ENCODE data around the gene RMI2.
A peak's percentile ranks its signal among the peaks of the same experiment; 100 is the strongest.

The RMI2 gene

GRCh38 chr16:11386791-11387546 is 41.7 kb downstream of the RMI2 start:
- DNase-seq: peak; percentile 54

GRCh38 chr16:11389083-11389482 is 43.8 kb downstream of the RMI2 start:
- DNase-seq: no peak

DNA sequence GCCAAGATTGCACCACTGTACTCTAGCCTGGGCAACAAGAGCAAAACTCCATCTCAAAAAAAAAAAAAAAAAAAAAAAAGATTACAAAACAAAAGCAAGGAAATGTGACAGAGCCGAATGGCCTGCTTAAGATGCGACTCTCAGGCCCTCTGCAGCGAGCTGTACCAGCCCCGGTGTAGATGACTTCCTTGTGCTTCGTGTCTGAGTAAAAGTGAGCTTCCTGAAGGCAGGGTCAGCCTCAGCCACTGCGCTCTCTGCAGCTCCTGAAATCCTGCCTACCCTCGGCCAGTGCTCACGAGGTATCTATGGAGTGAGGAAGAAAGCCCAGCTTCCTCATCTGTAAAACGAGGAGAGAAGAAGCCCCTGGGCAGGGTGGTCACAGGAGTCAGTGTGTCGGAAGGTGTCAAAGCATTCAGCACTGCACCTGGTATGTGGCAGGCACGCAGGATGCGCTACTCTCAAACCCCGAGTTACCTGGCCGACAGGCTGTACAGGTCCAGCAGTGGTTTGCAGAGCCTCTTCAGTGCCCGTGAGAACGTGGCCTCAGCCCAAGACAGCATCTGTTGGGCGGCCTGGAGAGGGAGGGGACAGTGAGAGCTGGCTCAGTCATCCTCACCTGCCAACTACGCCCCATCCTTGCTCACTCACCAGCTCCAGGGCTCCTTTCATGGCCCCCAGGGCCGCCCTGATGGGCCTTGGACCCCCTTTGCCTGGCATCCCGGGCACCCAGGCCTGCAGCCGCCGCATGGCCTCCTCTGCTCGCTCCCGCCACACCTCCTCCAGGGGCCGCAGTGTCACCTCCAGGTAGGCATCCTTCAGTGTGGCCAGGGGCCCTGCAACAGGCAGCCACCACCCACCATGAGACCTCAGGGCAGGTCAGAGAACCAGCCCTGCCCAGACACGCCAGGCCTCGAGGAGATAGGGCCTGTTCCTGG is 44.6 kb downstream of the RMI2 start:
- DNase-seq: no peak

DNA sequence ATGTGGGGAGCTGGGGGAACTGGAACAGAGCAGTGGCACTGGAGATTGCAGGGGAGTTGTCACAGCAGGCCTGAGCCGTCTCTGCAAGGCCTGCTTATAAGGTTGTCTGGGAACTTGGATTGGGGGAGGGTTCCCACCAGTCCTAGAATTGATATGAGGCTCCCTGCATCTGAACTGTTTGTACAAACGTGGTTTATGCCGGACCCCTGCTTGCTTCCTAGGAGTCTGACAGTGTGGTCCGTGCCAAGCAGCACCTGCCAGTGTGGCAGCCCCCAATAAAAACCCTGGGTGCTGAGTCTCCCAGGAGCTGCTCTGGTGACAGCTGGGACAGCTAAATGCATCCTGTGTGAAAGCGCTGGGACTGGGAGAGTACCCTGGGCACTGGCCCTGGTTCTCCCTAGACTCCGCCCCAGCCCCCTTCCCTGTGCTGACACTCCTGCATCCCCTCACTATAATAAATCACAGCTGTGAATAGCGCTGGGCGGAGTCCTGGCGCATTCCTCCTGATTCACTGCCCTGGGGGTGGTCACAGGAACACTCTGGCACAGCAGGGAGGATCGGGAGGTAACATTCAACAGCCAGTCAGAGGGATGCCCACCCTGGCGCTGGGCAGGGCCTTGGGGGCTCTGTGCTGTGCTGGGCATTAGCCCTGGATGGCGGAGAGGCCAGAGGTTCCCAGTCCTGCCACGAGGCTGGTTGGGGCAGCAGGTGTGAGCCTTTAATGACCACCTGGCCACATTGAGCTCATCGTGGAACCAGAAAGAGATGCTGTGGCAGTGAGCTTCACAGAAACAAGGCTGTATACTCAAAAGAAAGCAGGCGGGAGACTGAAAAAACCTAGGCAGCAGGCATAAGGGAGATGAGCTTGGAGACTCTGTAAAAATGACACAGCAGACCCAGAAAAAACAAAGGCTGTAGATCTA is 45.6 kb downstream of the RMI2 start:
- no peak for DNase-seq

- DNase-seq: no peak
Measured at GRCh38 chr16:11391576-11391975, 46.3 kb downstream of the RMI2 start.

DNA sequence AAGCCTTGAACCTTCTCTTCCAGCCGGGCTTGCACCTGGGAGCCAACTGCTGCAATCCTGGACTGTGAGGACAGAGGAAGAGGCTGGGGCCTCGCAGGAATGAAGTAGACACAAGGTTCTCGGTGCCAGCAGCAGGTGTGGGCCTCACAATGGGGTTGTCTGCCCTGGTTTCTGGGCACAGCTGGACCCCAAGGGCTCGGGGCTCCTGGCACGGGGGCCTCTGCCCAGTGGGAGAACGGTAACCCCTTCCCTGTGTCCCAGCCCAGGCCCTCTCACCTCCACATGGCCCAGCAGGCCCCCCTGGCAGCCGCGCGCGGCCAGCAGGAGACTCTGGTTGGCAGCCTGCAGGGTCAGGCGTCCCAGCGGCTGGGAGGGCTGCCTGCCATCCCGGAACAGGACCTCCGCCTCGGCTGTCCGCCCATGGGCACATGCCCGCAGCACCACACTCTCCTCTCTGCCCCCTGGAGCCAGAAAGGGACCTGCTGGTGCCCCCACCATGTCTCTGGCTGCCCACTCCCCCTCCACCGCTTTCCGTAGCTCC is 46.9 kb downstream of the RMI2 start:
- no peak for DNase-seq

DNA sequence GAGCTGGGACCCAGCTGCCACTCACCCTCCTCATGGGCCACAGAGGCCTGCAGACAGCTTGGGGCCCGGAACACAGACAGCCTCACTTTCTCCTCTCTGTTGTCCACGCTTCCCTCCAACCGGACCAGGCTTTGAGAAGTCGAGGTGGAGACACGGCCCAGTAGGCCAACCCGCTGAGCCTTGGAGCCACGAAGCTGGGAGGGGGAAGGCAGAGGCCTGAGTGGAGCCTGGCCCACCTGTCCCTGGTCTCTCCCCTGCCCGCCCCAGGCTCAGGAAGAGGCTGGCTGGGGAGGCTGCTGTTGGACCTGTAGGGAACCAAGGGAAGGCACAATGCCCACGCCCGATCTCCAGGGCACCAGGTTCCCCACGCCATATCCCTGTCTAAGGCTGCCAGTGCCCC is 48.1 kb downstream of the RMI2 start:
- DNase-seq: no peak

DNA sequence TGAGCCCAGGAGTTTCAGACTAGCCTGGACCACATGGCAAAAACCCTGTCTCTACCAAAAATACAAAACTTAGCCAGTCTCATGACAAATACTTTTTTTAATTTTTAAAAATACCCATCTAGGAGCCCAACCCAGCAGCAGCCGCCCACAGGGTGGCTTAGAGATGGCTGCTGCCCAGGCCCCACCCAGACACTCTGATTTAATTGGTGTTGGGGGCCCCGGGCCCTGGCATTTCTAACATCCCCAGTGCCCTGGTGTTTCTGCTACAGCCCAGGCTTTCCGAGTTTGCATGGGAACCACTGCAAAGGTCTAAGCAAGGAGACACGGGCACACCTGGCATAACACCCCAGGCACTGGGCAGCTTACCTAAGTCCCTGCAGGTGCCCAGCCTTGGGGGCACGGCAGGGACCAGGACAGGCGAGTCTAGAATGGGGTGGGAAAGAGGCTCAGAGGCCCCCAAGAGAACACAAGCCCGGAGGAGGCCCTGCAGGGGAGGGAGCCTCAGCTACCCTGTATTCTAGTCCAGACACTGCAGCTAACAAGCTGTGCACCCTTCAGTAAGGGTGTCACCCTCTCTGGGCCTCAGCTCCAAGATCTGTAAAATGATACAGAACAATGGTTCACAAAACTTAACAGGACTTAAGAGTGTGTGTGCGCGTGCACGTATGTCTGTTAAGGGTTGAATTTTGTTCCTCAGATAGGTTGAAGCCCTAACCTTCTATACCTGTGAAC is 48.8 kb downstream of the RMI2 start:
- DNase-seq: no peak

- DNase-seq: no peak
Measured at GRCh38 chr16:11394593-11394960, 49.3 kb downstream of the RMI2 start.

GRCh38 chr16:11395008-11395948 is 50.0 kb downstream of the RMI2 start:
- DNase-seq: peak; percentile 9

GRCh38 chr16:11395949-11396240 is 50.6 kb downstream of the RMI2 start:
- DNase-seq: no peak

DNA sequence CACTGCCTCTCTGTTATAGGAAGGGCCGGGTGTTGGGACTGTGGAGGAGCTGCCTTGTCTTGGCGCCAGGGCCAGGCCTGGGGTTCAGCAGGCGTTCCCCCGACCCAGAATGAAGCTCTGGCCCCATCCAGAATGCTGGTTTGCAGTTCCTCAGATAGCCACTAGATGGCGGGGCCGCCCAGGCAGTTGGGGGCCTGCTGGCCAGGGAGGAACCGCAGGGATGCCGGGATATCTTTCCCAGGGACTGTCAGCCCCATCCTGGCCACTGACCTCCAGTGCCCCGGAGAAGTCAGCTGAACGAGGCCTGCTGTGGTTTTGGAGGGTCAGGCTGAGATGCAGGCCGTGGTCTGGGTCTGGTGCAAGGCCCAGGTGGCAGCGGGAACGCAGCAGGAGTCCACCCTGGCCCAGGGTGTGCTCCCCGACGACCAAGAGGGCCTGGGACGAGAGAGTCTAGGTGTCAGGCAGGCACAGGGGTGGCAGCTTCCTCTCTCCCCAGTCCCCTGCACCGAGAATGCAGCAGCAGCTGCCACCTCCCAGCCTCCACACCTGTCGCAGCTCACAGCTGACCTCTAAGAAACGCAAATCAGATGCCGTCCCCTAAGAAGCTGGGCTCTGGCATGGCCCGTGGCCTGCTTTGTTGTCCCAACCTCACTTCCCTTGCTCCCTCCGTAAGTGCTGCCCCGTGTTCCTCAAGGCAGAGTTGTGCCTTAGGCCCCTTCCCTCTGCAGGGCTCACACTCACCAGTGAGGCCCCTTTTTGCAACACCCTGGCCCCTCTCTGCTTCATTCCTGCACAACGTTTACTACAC is 51.2 kb downstream of the RMI2 start:
- DNase-seq: peak; percentile 74

DNA sequence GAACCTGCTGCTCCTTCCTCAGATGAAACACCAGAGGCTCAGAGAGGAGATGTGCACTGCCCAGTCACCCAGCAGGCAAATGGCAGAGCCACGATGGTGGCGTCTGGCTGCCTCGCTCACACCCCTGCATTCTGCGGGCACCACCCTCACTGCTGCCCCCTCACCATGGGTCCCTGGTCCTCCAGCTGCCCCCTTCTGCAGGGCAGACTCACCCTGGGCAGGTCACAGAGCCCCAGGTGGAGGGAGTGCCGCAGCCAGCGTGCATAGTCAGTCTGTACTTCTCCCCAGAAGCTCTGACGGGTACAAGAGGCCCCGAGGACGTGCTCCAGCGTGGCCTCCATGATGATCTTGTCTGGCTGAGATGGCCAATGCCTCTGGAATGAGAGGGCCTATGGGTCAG is 52.9 kb downstream of the RMI2 start:
- DNase-seq: no peak

DNA sequence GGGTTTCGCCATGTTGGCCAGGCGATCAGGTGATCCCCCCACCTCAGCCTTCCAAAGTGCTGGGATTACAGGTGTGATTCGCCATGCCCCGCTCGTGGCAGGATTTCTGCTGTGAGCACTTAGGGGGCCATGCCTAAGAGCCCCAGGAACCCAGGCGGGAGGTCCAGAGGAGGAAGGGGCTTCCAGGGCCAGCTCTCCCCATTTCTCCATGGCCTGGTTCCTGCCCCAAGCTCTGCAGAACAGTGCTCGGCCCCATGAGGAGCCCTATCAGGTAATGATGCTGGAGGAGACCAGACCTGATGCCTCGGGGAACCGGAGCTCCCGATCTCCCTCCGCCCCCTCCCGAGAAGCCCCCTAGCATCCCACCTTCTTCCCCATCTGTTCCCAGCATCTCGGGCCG is 53.6 kb downstream of the RMI2 start:
- no peak for DNase-seq

- no peak for DNase-seq
Measured at GRCh38 chr16:11399261-11399831, 54.1 kb downstream of the RMI2 start.

GRCh38 chr16:11400076-11400475 is 54.8 kb downstream of the RMI2 start:
- DNase-seq: no peak

All from OCI-M1 (cell line).